ENCODE data around the gene SYNGR2. TPM values are rescaled to one million over a fixed set of nuclear protein-coding genes. Genes with fewer than 3 reads are reported as not detected.

SYNGR2 gene
- total RNA-seq, 2 donors from 2014 or later: 39.2 to 39.6 TPM

GRCh38 chr17:78148286-78149016 is 19.9 kb upstream of the SYNGR2 start:
- H3K9me3 ChIP-seq (ENCODE audit: control insufficient read depth, low read length): no peaks in the 10 kb centered on the region
- H3K9me3 Mint-ChIP-seq: no peaks in the 10 kb centered on the region
- H3K27ac ChIP-seq (ENCODE audit: low read depth, low read length): no peak overlapping the region
- 88 to 93% methylated on average over 9 to 14 of the region's 14 CpGs for WGBS, 2 experiments (ENCODE audit: insufficient coverage in 1 of 2, insufficient read length in 1 of 2)
- H3K36me3 ChIP-seq (ENCODE audit: control insufficient read depth, insufficient read depth, low read length): no peaks in the 10 kb centered on the region
- no peaks in the 10 kb centered on the region for H3K27me3 ChIP-seq (ENCODE audit: control insufficient read depth, insufficient read depth, low read length, poor library complexity, severe bottlenecking)
- H3K27me3 Mint-ChIP-seq (ENCODE audit: insufficient read depth): peaks cover under 1% of the 10 kb centered on the region
- no peaks in the 10 kb centered on the region for H3K36me3 Mint-ChIP-seq (ENCODE audit: low read depth)
- TF ChIP-seq, protein P1, sequence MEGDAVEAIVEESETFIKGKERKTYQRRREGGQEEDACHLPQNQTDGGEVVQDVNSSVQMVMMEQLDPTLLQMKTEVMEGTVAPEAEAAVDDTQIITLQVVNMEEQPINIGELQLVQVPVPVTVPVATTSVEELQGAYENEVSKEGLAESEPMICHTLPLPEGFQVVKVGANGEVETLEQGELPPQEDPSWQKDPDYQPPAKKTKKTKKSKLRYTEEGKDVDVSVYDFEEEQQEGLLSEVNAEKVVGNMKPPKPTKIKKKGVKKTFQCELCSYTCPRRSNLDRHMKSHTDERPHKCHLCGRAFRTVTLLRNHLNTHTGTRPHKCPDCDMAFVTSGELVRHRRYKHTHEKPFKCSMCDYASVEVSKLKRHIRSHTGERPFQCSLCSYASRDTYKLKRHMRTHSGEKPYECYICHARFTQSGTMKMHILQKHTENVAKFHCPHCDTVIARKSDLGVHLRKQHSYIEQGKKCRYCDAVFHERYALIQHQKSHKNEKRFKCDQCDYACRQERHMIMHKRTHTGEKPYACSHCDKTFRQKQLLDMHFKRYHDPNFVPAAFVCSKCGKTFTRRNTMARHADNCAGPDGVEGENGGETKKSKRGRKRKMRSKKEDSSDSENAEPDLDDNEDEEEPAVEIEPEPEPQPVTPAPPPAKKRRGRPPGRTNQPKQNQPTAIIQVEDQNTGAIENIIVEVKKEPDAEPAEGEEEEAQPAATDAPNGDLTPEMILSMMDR (conservative IDR thresholded peaks at IDR 0.05): no peak
- peaks cover 4% of the 10 kb centered on the region for H3K4me1 Mint-ChIP-seq
- no peaks in the 10 kb centered on the region for H3K4me1 ChIP-seq (ENCODE audit: control insufficient read depth, insufficient read depth, low read length)
- no peak overlapping the region for H3K4me3 Mint-ChIP-seq
- H3K27ac Mint-ChIP-seq: peak overlapping the region; percentile 15
- H3K4me3 ChIP-seq (ENCODE audit: low read length): no peak overlapping the region
- no peak for DNase-seq
- H3K9ac ChIP-seq (ENCODE audit: extremely low read depth, low read length, poor library complexity, severe bottlenecking): no peak overlapping the region

GRCh38 chr17:78151514-78152008 is 16.8 kb upstream of the SYNGR2 start:
- H3K27me3 ChIP-seq (ENCODE audit: control insufficient read depth, insufficient read depth, low read length, poor library complexity, severe bottlenecking): no peaks in the 10 kb centered on the region
- H3K9ac ChIP-seq (ENCODE audit: extremely low read depth, low read length, poor library complexity, severe bottlenecking): no peak overlapping the region
- 93 to 100% methylated on average over 4 to 7 of the region's 7 CpGs for WGBS, 2 experiments (ENCODE audit: insufficient coverage in 1 of 2, insufficient read length in 1 of 2)
- H3K36me3 Mint-ChIP-seq (ENCODE audit: low read depth): no peaks in the 10 kb centered on the region
- no peaks in the 10 kb centered on the region for H3K4me1 ChIP-seq (ENCODE audit: control insufficient read depth, insufficient read depth, low read length)
- H3K4me3 ChIP-seq (ENCODE audit: low read length): no peak overlapping the region
- no peak overlapping the region for H3K27ac ChIP-seq (ENCODE audit: low read depth, low read length)
- H3K36me3 ChIP-seq (ENCODE audit: control insufficient read depth, insufficient read depth, low read length): no peaks in the 10 kb centered on the region
- TF ChIP-seq, protein P1 (conservative IDR thresholded peaks at IDR 0.05): no peak
- no peak overlapping the region for H3K27ac Mint-ChIP-seq
- no peak overlapping the region for H3K4me3 Mint-ChIP-seq
- H3K9me3 ChIP-seq (ENCODE audit: control insufficient read depth, low read length): no peaks in the 10 kb centered on the region
- no peaks in the 10 kb centered on the region for H3K27me3 Mint-ChIP-seq (ENCODE audit: insufficient read depth)
- no peaks in the 10 kb centered on the region for H3K9me3 Mint-ChIP-seq
- H3K4me1 Mint-ChIP-seq: peaks cover 4% of the 10 kb centered on the region
- peak; percentile 83 for DNase-seq

GRCh38 chr17:78154903-78155811 is 13.2 kb upstream of the SYNGR2 start:
- H3K27ac Mint-ChIP-seq: no peak overlapping the region
- Histone ChIP-seq H3K36me3 (ENCODE audit: control insufficient read depth, insufficient read depth, low read length) (no peaks in the 10 kb centered on the region), H3K4me1 (ENCODE audit: control insufficient read depth, insufficient read depth, low read length) (no peaks in the 10 kb centered on the region), H3K9ac (ENCODE audit: extremely low read depth, low read length, poor library complexity, severe bottlenecking) (no peak overlapping the region), H3K27ac (ENCODE audit: low read depth, low read length) (no peak overlapping the region), H3K9me3 (ENCODE audit: control insufficient read depth, low read length) (no peaks in the 10 kb centered on the region), H3K4me3 (ENCODE audit: low read length) (no peak overlapping the region), H3K27me3 (ENCODE audit: control insufficient read depth, insufficient read depth, low read length, poor library complexity, severe bottlenecking) (no peaks in the 10 kb centered on the region)
- H3K27me3 Mint-ChIP-seq (ENCODE audit: insufficient read depth): no peaks in the 10 kb centered on the region
- H3K9me3 Mint-ChIP-seq: no peaks in the 10 kb centered on the region
- peaks cover 4% of the 10 kb centered on the region for H3K4me1 Mint-ChIP-seq
- no peaks in the 10 kb centered on the region for H3K36me3 Mint-ChIP-seq (ENCODE audit: low read depth)
- TF ChIP-seq, protein P1 (conservative IDR thresholded peaks at IDR 0.05): no peak
- 93 to 97% methylated on average over 5 to 11 of the region's 11 CpGs for WGBS, 2 experiments (ENCODE audit: insufficient coverage in 1 of 2, insufficient read length in 1 of 2)
- H3K4me3 Mint-ChIP-seq: no peak overlapping the region
- no peak for DNase-seq
